Calu3 (cell line): ENCODE data around the gene GPR27. TPM values are rescaled to one million over a fixed set of nuclear protein-coding genes. Genes with fewer than 3 reads are reported as not detected.

ENCODE experiments used
- BruUV-seq: library from RNA; stranded (reverse); fragments of 400-500 nt; replicated peaks from 2 replicates; lab custom pipeline; 2021; lab: Mats Ljungman, UMichigan
- CTCF ChIA-PET: fragments of 300-600 bp; sonication (Branson Sonifier 250); formaldehyde crosslinking; loops from one replicate; lab custom pipeline; 2022; ENCODE audit warnings: antibody characterized with exemption; lab: Charles Lee
- DNase-seq: peaks from one replicate; pipeline ENCODE4 v3.0.0; 2022
- H3K27ac Mint-ChIP-seq: one replicate; pipeline ENCODE4 v1.8.0; 2022; ENCODE audit warnings: mixed read lengths; ENCODE audit not compliant: unreplicated experiment
- H3K27me3 Mint-ChIP-seq: one replicate; pipeline ENCODE4 v1.8.0; 2022; ENCODE audit warnings: mixed read lengths; ENCODE audit not compliant: unreplicated experiment
- H3K36me3 Mint-ChIP-seq: one replicate; pipeline ENCODE4 v1.8.0; 2022; ENCODE audit warnings: mild to moderate bottlenecking, moderate library complexity, mixed read lengths; ENCODE audit not compliant: insufficient read depth, unreplicated experiment
- H3K4me1 Mint-ChIP-seq: one replicate; pipeline ENCODE4 v1.8.0; 2022; ENCODE audit warnings: mild to moderate bottlenecking, low read depth, mixed read lengths; ENCODE audit not compliant: unreplicated experiment
- H3K4me3 Mint-ChIP-seq: one replicate; pipeline ENCODE4 v1.8.0; 2022; ENCODE audit warnings: mild to moderate bottlenecking, low read depth, moderate library complexity, mixed read lengths; ENCODE audit not compliant: unreplicated experiment
- H3K9me3 Mint-ChIP-seq: one replicate; pipeline ENCODE4 v1.8.0; 2022; ENCODE audit warnings: low read depth, mixed read lengths; ENCODE audit not compliant: unreplicated experiment
- CTCF ChIP-seq: fragments of 200-600 bp; IDR thresholded peaks from one replicate; pipeline ENCODE4 v1.8.0; 2022; ENCODE audit warnings: antibody characterized with exemption; ENCODE audit not compliant: unreplicated experiment
- intact Hi-C: fragments of 100-400 bp; cut with micrococcal nuclease; formaldehyde crosslinking; loops from one replicate; pipeline ENCODE4 v1.10.0; 2022; ENCODE audit not compliant: unreplicated experiment
- total RNA-seq: library from RNA; stranded (reverse); gene quantifications from 2 replicates; pipeline ENCODE4 v1.2.3, GENCODE V29; 2022

GPR27 gene
- total RNA-seq, 1 experiment from 2014 or later, result 0.71 TPM

DNA sequence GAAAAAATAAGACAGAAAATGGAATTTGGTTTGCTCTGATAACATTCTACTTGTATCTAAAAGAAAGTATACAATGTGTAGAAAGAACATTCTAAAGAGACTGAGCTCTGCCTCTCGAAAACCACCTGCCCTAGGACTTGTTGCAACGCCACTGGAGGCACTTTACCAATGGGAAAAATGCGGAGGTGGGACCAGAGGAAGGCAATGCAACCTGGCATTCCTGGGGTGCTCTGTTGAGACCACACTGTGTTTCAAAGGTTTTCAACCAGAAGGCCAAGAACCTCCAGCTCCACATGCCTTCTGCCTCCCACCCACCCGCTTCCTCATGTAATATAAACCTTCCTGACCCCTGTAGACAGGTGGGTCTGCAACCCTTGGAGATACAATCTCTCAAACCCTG lies 26.8 kb downstream of the GPR27 start:
- CTCF ChIA-PET, result no interaction called here
- no peaks in the 10 kb centered on the region for H3K9me3 Mint-ChIP-seq
- no peak overlapping the region for H3K4me3 Mint-ChIP-seq
- DNase-seq, result no peak
- peaks cover 5% of the 10 kb centered on the region for H3K36me3 Mint-ChIP-seq
- BruUV-seq, result no TSS peak
- TF ChIP-seq CTCF, result no peak
- peaks cover 17% of the 10 kb centered on the region for H3K27me3 Mint-ChIP-seq
- peaks cover 8% of the 10 kb centered on the region for H3K4me1 Mint-ChIP-seq
- H3K27ac Mint-ChIP-seq, result no peak overlapping the region
- intact Hi-C loops, result no loop called here

DNA sequence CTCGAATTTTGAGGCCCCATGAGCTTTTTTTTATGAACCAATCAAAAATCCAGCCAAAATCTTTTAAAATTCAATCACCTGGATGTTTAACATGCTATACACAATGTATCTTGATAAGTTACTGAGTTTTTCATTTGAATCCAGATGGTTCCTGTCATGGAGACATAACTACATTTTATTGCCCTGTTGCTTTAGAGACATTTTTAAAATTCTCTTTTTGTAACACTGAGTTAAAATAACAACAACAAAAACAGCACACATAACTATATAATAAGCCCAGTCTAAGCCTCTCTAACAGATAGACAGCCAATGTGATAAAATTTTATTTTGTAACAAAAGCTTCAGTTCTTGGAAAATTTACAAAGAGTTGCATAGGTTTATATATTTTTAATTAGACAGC lies 29.5 kb downstream of the GPR27 start:
- CTCF ChIA-PET, result no interaction called here
- H3K36me3 Mint-ChIP-seq, result peaks cover 5% of the 10 kb centered on the region
- intact Hi-C loops, result no loop called here
- peaks cover 41% of the 10 kb centered on the region for H3K27me3 Mint-ChIP-seq
- no peak for DNase-seq
- no peak for TF ChIP-seq CTCF
- H3K27ac Mint-ChIP-seq, result no peak overlapping the region
- H3K4me1 Mint-ChIP-seq, result peaks cover 8% of the 10 kb centered on the region
- H3K9me3 Mint-ChIP-seq, result no peaks in the 10 kb centered on the region
- no peak overlapping the region for H3K4me3 Mint-ChIP-seq
- no TSS peak for BruUV-seq

GRCh38 chr3:71784201-71784913 lies 30.7 kb downstream of the GPR27 start:
- peaks cover 41% of the 10 kb centered on the region for H3K27me3 Mint-ChIP-seq
- CTCF ChIA-PET, result no interaction called here
- peaks cover 5% of the 10 kb centered on the region for H3K36me3 Mint-ChIP-seq
- H3K27ac Mint-ChIP-seq, result no peak overlapping the region
- peaks cover 8% of the 10 kb centered on the region for H3K4me1 Mint-ChIP-seq
- no TSS peak for BruUV-seq
- TF ChIP-seq CTCF, result no peak
- intact Hi-C loops, result no loop called here
- H3K9me3 Mint-ChIP-seq, result no peaks in the 10 kb centered on the region
- H3K4me3 Mint-ChIP-seq, result peak overlapping the region; percentile 55
- DNase-seq, result no peak

GRCh38 chr3:71784914-71785531 lies 31.4 kb downstream of the GPR27 start, which contains the start of gene PROK2:
TSS of gene PROK2 (minus strand) at chr3:71785148. CDS start at chr3:71785052, 96 bp downstream.
- H3K27me3 Mint-ChIP-seq, result peaks cover 41% of the 10 kb centered on the region
- CTCF ChIA-PET, result no interaction called here

More at GRCh38 chr3:71784914-71785531, 31.4 kb downstream of the GPR27 start, which contains the start of gene PROK2:
- no TSS peak for BruUV-seq
- Mint-ChIP-seq H3K4me1 (peaks cover 8% of the 10 kb centered on the region), H3K9me3 (no peaks in the 10 kb centered on the region), H3K36me3 (peaks cover 5% of the 10 kb centered on the region), H3K4me3 (peak within 1 kb of the TSS; percentile 55), H3K27ac (no peak within 1 kb of the TSS)
- DNase-seq, result peak; percentile 11
- intact Hi-C loops, result no loop called here
- TF ChIP-seq CTCF, result no peak
